Gastrocnemius medialis (tissue), 4 donors: Measurements from ENCODE around the gene KLK5. TPM values are rescaled to one million over a fixed set of nuclear protein-coding genes. Genes with fewer than 3 reads are reported as not detected.

Experiments
- ATAC-seq, 2 donors: fragments of 150-250 bp; one replicate each; pipeline ENCODE4 v1.9.1; 2016
- DNase-seq, 2 donors: peaks; one replicate each; pipeline ENCODE4 v3.0.0-alpha.2; 2019
- H3K27ac ChIP-seq, 4 donors: fragments of 200-600 bp; sonication (generic); 1 replicate in 1 of 4; 2 replicates in 3 of 4; pipeline ENCODE4 v1.5.1; 2016 to 2018; ENCODE audit warnings: mild to moderate bottlenecking in 2 of 4, moderate library complexity in 1 of 4
- H3K27me3 ChIP-seq, 3 donors: fragments of 200-600 bp; sonication (generic) in 2 of 3; 1 replicate in 1 of 3; 2 replicates in 2 of 3; pipeline versions ENCODE4 v1.5.1 to v1.6.0; 2016 to 2019; ENCODE audit warnings: mild to moderate bottlenecking in 1 of 3, moderate library complexity in 1 of 3
- H3K36me3 ChIP-seq, 2 donors: fragments of 200-600 bp; sonication (generic) in 1 of 2; one replicate each; pipeline ENCODE4 v1.5.1; 2017 to 2018
- H3K4me1 ChIP-seq, 2 donors: fragments of 200-600 bp; sonication (generic) in 1 of 2; one replicate each; pipeline ENCODE4 v1.5.1; 2016 to 2017; ENCODE audit warnings: mild to moderate bottlenecking in 2 of 2
- H3K4me3 ChIP-seq, 4 donors: fragments of 200-600 bp; sonication (generic) in 3 of 4; 1 replicate in 1 of 4; 2 replicates in 3 of 4; pipeline ENCODE4 v1.5.1; 2016 to 2019; ENCODE audit warnings: mild to moderate bottlenecking in 2 of 4
- H3K9me3 ChIP-seq, 3 donors: fragments of 200-600 bp; sonication (generic) in 2 of 3; 1 replicate in 1 of 3; 2 replicates in 2 of 3; pipeline ENCODE4 v1.5.1; 2016 to 2019
- POLR2A ChIP-seq, 2 donors: fragments of 450-650 bp; IDR thresholded peaks; one replicate each; pipeline ENCODE4 v1.6.1; 2017; ENCODE audit warnings: antibody characterized with exemption in 2 of 2, mild to moderate bottlenecking in 2 of 2, moderate library complexity in 2 of 2
- in situ Hi-C, 4 donors: fragments of 200-750 bp; cut with MboI; loops; one replicate each; pipeline versions ENCODE4 v1.15.0 to v1.8.0; 2017; ENCODE audit warnings: low sequenced_read_pairs in 4 of 4
- intact Hi-C: fragments of 100-400 bp; cut with DNase I; formaldehyde crosslinking; loops from one replicate; pipeline ENCODE4 v1.15.1; 2023; ENCODE audit warnings: low total_unique reads
- total RNA-seq, 4 donors: library from RNA; depleted of rRNA; stranded (reverse); fragments of >200 nt; gene quantifications; one replicate each; pipeline versions ENCODE4 v1.1.0 to v1.2.3, GENCODE V29; 2016
- TF ChIP-seq, protein P1 (sequence below), 5 experiments: fragments of 450-650 bp in 3 of 5; fragments of 200-600 bp in 2 of 5; sonication (generic) in 2 of 5; IDR thresholded peaks in 4 of 5; conservative IDR thresholded peaks in 1 of 5; 1 replicate in 4 of 5; 2 replicates in 1 of 5; pipeline ENCODE4 v1.5.1; 2016 to 2019; ENCODE audit warnings: antibody characterized with exemption in 5 of 5, mild to moderate bottlenecking in 3 of 5, moderate library complexity in 3 of 5

Gene KLK5
- total RNA-seq, 4 donors from 2014 or later: not detected

DNA sequence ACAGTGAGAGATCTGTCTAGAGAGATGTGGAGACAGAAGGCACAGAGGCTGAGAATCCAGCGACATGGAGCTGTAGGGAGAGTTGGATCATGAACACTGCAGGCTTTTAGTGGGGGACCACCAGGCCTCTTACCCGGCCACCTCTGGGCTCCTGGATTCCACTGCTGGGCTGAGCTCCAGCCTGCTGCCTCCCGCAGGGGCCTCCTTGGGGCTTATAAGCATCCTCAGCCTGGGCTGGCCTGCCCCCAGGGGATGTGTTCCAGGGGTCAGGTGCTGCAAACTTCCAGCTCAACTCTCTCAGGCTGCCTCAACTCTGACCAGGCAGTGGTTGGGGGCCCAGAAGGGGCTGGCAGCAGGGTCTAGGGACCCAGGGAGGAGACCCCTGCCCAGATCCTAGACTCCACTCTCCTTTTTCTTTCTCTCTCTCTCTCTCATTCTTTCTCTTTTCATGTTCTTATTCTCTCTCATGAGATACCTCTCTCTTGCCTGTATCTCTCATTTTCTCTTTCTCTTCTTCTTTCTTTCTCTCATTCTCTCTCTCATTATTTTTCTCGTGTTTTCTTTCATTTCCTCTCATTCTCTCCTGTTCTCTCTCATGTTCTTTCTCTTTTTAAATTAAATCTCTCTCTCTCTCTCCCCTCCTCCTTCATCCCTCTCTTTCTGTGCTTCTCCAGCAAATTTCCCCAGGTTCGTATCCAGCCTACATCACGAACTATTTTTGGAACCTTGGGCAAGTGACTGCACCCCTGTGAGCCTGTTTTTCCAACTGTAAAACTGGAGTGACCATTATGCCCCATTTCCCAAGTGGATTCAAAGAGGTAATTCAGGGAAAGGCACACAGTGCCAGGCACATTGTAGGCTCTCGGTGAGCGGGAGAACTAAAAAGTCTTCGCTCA is 41.4 kb downstream of the KLK5 start, which contains the start of gene KLK4:
KLK4 (minus strand) TSS at position 190 of the 896 bp plus-strand sequence. CDS start 657 bp downstream, outside the sequence.
- H3K4me1 ChIP-seq: no peaks in the 10 kb centered on the region
- H3K27ac ChIP-seq: no peak within 1 kb of the TSS
- in situ Hi-C loops: no loop called here
- ATAC-seq: no peak
- no peak within 1 kb of the TSS for H3K4me3 ChIP-seq
- DNase-seq: no peak
- intact Hi-C loops: no loop called here
- H3K36me3 ChIP-seq: no peaks in the 10 kb centered on the region
- H3K27me3 ChIP-seq: peaks cover 22 to 35% (median 26%) of the 10 kb centered on the region in 3 donors
- no peaks in the 10 kb centered on the region for H3K9me3 ChIP-seq
- TF ChIP-seq, protein P1, sequence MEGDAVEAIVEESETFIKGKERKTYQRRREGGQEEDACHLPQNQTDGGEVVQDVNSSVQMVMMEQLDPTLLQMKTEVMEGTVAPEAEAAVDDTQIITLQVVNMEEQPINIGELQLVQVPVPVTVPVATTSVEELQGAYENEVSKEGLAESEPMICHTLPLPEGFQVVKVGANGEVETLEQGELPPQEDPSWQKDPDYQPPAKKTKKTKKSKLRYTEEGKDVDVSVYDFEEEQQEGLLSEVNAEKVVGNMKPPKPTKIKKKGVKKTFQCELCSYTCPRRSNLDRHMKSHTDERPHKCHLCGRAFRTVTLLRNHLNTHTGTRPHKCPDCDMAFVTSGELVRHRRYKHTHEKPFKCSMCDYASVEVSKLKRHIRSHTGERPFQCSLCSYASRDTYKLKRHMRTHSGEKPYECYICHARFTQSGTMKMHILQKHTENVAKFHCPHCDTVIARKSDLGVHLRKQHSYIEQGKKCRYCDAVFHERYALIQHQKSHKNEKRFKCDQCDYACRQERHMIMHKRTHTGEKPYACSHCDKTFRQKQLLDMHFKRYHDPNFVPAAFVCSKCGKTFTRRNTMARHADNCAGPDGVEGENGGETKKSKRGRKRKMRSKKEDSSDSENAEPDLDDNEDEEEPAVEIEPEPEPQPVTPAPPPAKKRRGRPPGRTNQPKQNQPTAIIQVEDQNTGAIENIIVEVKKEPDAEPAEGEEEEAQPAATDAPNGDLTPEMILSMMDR (IDR thresholded peaks at IDR 0.05 in 4 of 5, conservative IDR thresholded peaks at IDR 0.05 in 1 of 5): no peak
- TF ChIP-seq POLR2A (IDR thresholded peaks at IDR 0.05): no peak

DNA sequence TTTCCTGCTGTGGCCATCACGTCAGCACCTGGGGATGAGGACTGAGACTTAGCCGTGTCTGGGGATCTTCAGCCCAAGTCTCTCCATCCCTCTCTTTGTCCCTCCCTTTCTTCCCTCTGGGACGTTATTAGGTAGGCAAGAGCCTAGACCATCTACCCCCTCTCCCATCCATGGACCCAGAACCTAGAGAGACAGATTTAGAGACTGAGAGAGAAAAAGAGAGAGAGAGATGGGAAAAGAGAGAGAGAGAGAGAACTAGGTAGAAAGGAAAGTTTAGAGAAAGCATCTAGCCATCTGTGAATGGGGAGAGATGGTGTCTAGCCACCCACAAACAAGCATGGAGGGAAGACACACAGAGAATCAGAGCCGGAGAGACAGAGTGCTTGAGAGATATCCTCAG is 42.1 kb downstream of the KLK5 start:
- in situ Hi-C loops (no loop called here), intact Hi-C loops (no loop called here)
- ATAC-seq: no peak
- Histone ChIP-seq H3K4me1 (no peaks in the 10 kb centered on the region), H3K4me3 (no peak overlapping the region), H3K27ac (no peak overlapping the region), H3K27me3 (peaks cover 22 to 31% (median 26%) of the 10 kb centered on the region in 3 donors), H3K36me3 (no peaks in the 10 kb centered on the region), H3K9me3 (no peaks in the 10 kb centered on the region)
- DNase-seq: no peak
- no peak for TF ChIP-seq POLR2A (IDR thresholded peaks at IDR 0.05)
- TF ChIP-seq, protein P1 (IDR thresholded peaks at IDR 0.05 in 4 of 5, conservative IDR thresholded peaks at IDR 0.05 in 1 of 5): no peak

DNA sequence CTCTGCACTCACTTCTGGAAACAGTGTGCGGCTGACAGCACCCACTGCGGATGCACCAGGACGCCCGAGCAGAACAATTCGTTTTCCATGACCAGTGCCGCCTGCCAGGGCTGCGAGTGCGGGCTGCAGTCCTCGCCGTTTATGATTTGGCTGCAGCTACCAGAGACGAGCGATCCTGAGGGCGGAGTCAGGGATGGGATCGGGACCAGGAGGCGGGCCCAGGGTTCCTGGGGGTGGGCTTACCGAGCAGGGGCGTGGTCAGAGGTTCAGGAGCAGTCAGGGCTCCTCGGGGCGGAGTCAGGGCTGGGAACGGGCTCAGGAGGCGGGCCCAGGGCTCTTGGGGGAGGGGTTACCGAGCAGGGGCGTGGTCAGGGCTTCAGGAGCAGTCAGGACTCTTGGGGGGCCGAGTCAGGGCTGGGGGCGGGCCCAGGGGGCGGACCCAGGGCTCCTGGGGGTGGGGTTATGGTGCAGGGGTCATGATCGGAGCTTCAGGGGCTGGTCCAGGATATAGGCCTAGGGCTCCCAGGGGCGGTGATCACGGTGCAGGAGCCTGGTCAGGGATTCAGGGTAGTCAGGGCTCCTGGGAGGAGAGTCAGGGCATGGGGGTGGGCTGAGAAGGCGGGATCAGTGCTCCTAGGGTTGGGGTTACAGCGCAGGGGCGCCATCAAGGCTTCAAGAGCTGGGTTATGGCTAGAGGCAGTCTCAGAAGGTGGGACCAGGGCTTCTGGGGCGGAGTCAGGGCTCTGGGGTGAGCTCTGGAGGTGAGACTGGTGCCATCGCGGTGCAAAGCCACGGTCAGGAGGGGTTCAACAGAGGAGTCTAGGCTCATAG is 43.4 kb downstream of the KLK5 start:
- Histone ChIP-seq H3K27ac (no peak overlapping the region), H3K36me3 (no peaks in the 10 kb centered on the region), H3K4me1 (no peaks in the 10 kb centered on the region), H3K27me3 (peaks cover 22 to 31% (median 26%) of the 10 kb centered on the region in 3 donors), H3K9me3 (no peaks in the 10 kb centered on the region), H3K4me3 (no peak overlapping the region)
- ATAC-seq (no peak), DNase-seq (no peak)
- TF ChIP-seq, protein P1 (IDR thresholded peaks at IDR 0.05 in 4 of 5, conservative IDR thresholded peaks at IDR 0.05 in 1 of 5): no peak
- TF ChIP-seq POLR2A (IDR thresholded peaks at IDR 0.05): no peak
- in situ Hi-C loops: no loop called here
- intact Hi-C loops: no loop called here

DNA sequence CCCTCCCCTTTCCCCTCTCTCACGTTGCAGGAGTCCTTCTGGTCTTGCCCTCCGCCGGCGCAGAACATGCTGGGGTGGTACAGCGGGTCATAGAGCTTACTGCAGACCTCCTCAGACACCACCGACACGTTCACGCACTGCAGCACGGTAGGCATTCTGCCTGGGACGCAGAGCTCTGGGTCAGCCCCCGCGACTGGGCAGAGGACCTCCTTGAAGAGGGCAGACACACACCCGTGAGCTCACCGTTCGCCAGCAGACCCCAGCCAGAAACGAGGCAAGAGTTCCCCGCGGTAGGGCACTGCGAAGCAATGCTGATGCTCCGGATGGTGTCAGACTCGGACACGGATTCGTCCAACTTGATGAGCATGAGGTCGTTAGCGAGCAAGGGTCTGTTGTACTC is 44.5 kb downstream of the KLK5 start:
- no peaks in the 10 kb centered on the region for H3K36me3 ChIP-seq
- no peak overlapping the region for H3K27ac ChIP-seq
- H3K9me3 ChIP-seq: no peaks in the 10 kb centered on the region
- TF ChIP-seq POLR2A (IDR thresholded peaks at IDR 0.05): no peak
- TF ChIP-seq, protein P1 (IDR thresholded peaks at IDR 0.05 in 4 of 5, conservative IDR thresholded peaks at IDR 0.05 in 1 of 5): no peak
- H3K4me1 ChIP-seq: no peaks in the 10 kb centered on the region
- DNase-seq (no peak), ATAC-seq (no peak)
- in situ Hi-C loops: no loop called here
- H3K27me3 ChIP-seq: peaks cover 22 to 31% (median 26%) of the 10 kb centered on the region in 3 donors
- H3K4me3 ChIP-seq: no peak overlapping the region
- intact Hi-C loops: no loop called here
